HepG2 (cell line): Measurements from ENCODE around the gene ACADSB.

Experiments used
- BCLAF1 ChIP-seq: fragments of 450-650 bp; IDR thresholded peaks from 2 replicates; pipeline ENCODE4 v1.6.1; 2017; ENCODE audit warnings: mild to moderate bottlenecking
- GLI4 ChIP-seq: sonication (generic); formaldehyde crosslinking; IDR thresholded peaks from 2 replicates; pipeline ENCODE4 v1.5.1; 2020; ENCODE audit warnings: missing genetic modification reagents, mild to moderate bottlenecking, moderate library complexity, borderline replicate concordance
- PRDM4 ChIP-seq: sonication (generic); formaldehyde crosslinking; IDR thresholded peaks from 2 replicates; pipeline ENCODE4 v1.9.0; 2021; ENCODE audit warnings: missing genetic modification reagents, borderline replicate concordance
- ZBTB42 ChIP-seq: sonication (generic); formaldehyde crosslinking; IDR thresholded peaks from 2 replicates; pipeline ENCODE4 v1.5.0; 2020; ENCODE audit warnings: mild to moderate bottlenecking, missing genetic modification reagents

- no peak for TF ChIP-seq PRDM4 (CRISPR knock-in tag)
- TF ChIP-seq BCLAF1, result no peak
- no peak for TF ChIP-seq ZBTB42 (CRISPR knock-in tag)
- no peak for TF ChIP-seq GLI4 (CRISPR knock-in tag)
Measured at GRCh38 chr10:123011987-123012386, 3.2 kb downstream of the ACADSB start.
